GM12864 (cell line): Measurements from ENCODE around the gene CPSF7.

ENCODE experiments used
- DNase-seq: peaks from one replicate; pipeline ENCODE4 v3.0.0-alpha.2; 2011; ENCODE audit warnings: low read depth
- H3K4me3 ChIP-seq: 2 replicates; pipeline ENCODE4 v1.5.1; 2011; ENCODE audit warnings: mild to moderate bottlenecking, low read depth, low read length, control low read depth
- CTCF ChIP-seq: IDR thresholded peaks from 2 replicates; pipeline ENCODE4 v1.5.1; 2011; ENCODE audit warnings: low read depth, mild to moderate bottlenecking, moderate library complexity, low read length, control low read depth, inconsistent platforms; ENCODE audit errors: missing control alignments

Gene CPSF7

GRCh38 chr11:61418136-61418535, 11.6 kb downstream of the CPSF7 start:
- H3K4me3 ChIP-seq, result no peak overlapping the region
- TF ChIP-seq CTCF, result no peak
- no peak for DNase-seq

GRCh38 chr11:61417670-61418069, 12.1 kb downstream of the CPSF7 start:
- DNase-seq, result no peak
- no peak overlapping the region for H3K4me3 ChIP-seq
- TF ChIP-seq CTCF, result no peak

GRCh38 chr11:61416941-61417340, 12.8 kb downstream of the CPSF7 start:
- no peak for TF ChIP-seq CTCF
- H3K4me3 ChIP-seq, result no peak overlapping the region
- DNase-seq, result no peak

DNA sequence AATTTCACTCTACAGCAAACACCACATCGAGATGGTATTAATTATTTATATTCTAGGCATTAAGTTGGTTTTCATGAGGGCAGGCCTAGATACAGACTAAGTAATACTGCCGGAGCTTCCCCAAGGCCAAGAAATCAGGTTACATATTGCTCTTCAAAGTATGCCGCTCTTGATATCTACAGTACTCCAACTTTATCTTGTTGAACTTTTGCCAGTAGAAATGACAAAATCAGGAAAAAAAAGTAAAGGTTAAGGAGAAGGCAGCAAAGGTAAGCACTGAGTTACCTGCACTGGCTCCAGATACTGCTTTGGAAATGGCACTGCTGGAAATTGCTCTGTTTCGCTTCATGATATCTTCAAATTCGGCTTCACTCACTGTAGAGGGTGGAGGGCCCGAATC, 14.4 kb downstream of the CPSF7 start:
- no peak for DNase-seq
- TF ChIP-seq CTCF, result no peak
- no peak overlapping the region for H3K4me3 ChIP-seq

DNA sequence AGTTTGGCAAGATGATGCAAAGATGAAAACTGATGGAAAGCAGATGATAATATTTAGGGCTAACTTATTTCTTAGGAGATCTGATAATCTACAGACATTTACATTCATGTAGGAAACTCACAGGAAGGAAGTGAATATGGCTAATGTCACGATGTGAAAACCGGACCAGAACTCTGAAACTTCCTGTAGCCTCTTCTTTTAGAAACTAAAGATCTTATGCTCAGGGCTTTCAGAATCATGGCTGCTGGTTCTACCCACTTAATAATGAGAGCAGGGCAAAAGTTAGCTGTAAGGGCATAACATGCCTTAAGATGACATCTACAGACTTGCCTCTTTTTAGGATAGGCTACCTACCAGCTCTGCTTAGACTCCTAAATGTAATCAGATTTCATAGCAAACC, 15.2 kb downstream of the CPSF7 start:
- TF ChIP-seq CTCF, result no peak
- H3K4me3 ChIP-seq, result no peak overlapping the region
- DNase-seq, result no peak

GRCh38 chr11:61413496-61413895, 16.3 kb downstream of the CPSF7 start:
- DNase-seq, result no peak
- no peak for TF ChIP-seq CTCF
- H3K4me3 ChIP-seq, result no peak overlapping the region

DNA sequence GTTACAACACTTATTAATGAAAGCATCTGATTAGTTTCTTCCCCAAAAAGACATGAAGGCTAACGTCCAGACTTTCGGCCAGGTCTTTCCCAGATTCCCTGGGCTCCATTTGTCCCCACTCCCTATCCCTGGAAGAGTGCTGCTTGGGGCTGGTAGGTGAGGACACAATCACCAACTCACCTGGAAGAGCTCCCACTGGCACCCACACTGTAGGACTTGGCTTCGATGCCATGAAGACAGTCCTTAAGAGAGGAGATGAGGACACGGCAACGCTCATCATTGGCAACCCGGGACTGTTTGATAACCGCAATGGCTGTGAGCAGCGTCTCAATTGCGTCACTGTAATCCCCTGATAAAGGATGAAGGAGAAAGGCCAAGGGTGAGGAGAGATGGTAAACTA, 18.2 kb downstream of the CPSF7 start:
- TF ChIP-seq CTCF, result no peak
- DNase-seq, result no peak
- no peak overlapping the region for H3K4me3 ChIP-seq
